ENCODE measurements around the gene PRM1. TPM values are rescaled to one million over a fixed set of nuclear protein-coding genes. Genes with fewer than 3 reads are reported as not detected.

PRM1 gene
- total and polyA plus RNA-seq, 2 of the 13 experiments (the other 11 are each of a cell fraction or from before 2014, with no cell fraction given): not detected

- no peak for TF ChIP-seq PAX8 (CRISPR knock-in tag; IDR thresholded peaks at IDR 0.05; ENCODE audit: borderline replicate concordance)
- peak; percentile 65; the same call in 1 of the 2 replicates for TF ChIP-seq CAMTA2 (CRISPR knock-in tag; IDR thresholded peaks at IDR 0.05; ENCODE audit: borderline replicate concordance)
- no peak for TF ChIP-seq ATF7 (IDR thresholded peaks at IDR 0.05)
- TF ChIP-seq ATF7 (CRISPR knock-in tag; IDR thresholded peaks at IDR 0.05): peak; percentile 75; the same call in 1 of the 2 replicates
- TF ChIP-seq KAT2B (IDR thresholded peaks at IDR 0.05; ENCODE audit: borderline replicate concordance, low read depth, low read length): no peak
- TF ChIP-seq SNAPC5 (CRISPR knock-in tag; IDR thresholded peaks at IDR 0.05; ENCODE audit: borderline replicate concordance): no peak
- no peak; the same call in 1 of the 2 replicates for TF ChIP-seq EEA1 (CRISPR knock-in tag; IDR thresholded peaks at IDR 0.05; ENCODE audit: borderline replicate concordance)
- TF ChIP-seq MAZ (IDR thresholded peaks at IDR 0.05; ENCODE audit: borderline replicate concordance, low read depth, low read length): no peak; the same call in 1 of the 2 replicates
- TF ChIP-seq MAZ (CRISPR knock-in tag; IDR thresholded peaks at IDR 0.05; ENCODE audit: low read depth): peak; percentile 50; the same call in 1 of the 2 replicates
- no peak for TF ChIP-seq GRHL1 (CRISPR knock-in tag; conservative IDR thresholded peaks at IDR 0.05)
- TF ChIP-seq NR0B2 (CRISPR knock-in tag; IDR thresholded peaks at IDR 0.05): peak; percentile 85; the same call in 1 of the 2 replicates
- TF ChIP-seq HNRNPL (IDR thresholded peaks at IDR 0.05; ENCODE audit: low read depth, low read length): peak; percentile 98
- no peak for TF ChIP-seq ZNF17 (CRISPR knock-in tag; IDR thresholded peaks at IDR 0.05)
- no peak for TF ChIP-seq ZNF296 (CRISPR knock-in tag; conservative IDR thresholded peaks at IDR 0.05)
- peak; percentile 89; the same call in 1 of the 2 replicates for TF ChIP-seq DMTF1 (CRISPR knock-in tag; IDR thresholded peaks at IDR 0.05)
- no peak; the same call in 1 of the 2 replicates for TF ChIP-seq GATAD2A (CRISPR knock-in tag; IDR thresholded peaks at IDR 0.05)
- TF ChIP-seq KLF12 (CRISPR knock-in tag; IDR thresholded peaks at IDR 0.05; ENCODE audit: borderline replicate concordance): no peak
- 0 out of 2 replicates have a peak, but pooled peaks have one; percentile 46 for TF ChIP-seq ZNF720 (CRISPR knock-in tag; IDR thresholded peaks at IDR 0.05)
- TF ChIP-seq SRF (IDR thresholded peaks at IDR 0.05; ENCODE audit: low read depth, low read length): no peak
- TF ChIP-seq ZNF800 (CRISPR knock-in tag; IDR thresholded peaks at IDR 0.05): 0 out of 2 replicates have a peak, but pooled peaks have one; percentile 15
- TF ChIP-seq KMT2B (CRISPR knock-in tag; IDR thresholded peaks at IDR 0.05): peak; percentile 16; the same call in 1 of the 2 replicates
Measured at GRCh38 chr16:11307639-11308492, 26.7 kb upstream of the PRM1 start (continued).
